Measurements from ENCODE around the gene ZNF536.

ZNF536 gene

GRCh38 chr19:30388819-30389218 is 16.6 kb downstream of the ZNF536 start:
- no peaks in the 10 kb centered on the region for H3K9me3 Mint-ChIP-seq

DNA sequence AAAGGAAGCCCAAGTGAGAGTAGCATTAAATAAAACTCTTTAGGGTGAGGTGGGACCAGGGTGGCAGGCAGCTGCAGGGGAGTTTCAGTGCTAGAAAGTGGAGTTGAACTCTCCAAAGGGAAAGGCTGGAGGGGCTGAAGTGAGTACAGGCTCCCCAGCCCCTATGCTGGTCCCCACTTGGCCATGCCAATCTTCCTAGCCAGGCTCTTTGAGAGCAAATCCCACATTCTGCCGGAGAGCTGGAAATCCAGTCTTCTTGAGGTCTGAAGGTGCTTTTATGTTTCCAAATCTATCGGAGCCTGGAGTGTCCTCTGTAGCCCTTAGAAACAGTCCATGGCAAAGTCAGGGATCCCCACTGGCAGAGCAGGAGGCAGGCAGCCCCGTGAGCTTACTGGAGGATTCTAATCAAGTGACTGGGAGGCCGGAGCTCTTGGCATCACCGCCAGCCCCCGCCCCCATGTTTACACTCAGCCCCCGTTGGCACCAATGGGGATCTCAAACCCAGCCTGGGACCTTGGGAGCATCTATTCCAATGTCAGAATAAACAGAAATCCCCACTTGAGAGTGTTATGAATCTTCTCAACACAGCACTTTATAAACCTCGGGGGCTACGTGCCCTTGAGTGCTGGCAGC is 18.3 kb downstream of the ZNF536 start:
- DNase-seq, result no peak
- no peaks in the 10 kb centered on the region for H3K9me3 Mint-ChIP-seq
- H3K27me3 Mint-ChIP-seq (ENCODE audit: low read depth, poor library complexity), result peaks cover 44% of the 10 kb centered on the region
- peaks cover 9% of the 10 kb centered on the region for H3K4me1 Mint-ChIP-seq
- no peak overlapping the region for H3K4me3 Mint-ChIP-seq
- H3K27ac Mint-ChIP-seq, result no peak overlapping the region
- TF ChIP-seq, protein P1, sequence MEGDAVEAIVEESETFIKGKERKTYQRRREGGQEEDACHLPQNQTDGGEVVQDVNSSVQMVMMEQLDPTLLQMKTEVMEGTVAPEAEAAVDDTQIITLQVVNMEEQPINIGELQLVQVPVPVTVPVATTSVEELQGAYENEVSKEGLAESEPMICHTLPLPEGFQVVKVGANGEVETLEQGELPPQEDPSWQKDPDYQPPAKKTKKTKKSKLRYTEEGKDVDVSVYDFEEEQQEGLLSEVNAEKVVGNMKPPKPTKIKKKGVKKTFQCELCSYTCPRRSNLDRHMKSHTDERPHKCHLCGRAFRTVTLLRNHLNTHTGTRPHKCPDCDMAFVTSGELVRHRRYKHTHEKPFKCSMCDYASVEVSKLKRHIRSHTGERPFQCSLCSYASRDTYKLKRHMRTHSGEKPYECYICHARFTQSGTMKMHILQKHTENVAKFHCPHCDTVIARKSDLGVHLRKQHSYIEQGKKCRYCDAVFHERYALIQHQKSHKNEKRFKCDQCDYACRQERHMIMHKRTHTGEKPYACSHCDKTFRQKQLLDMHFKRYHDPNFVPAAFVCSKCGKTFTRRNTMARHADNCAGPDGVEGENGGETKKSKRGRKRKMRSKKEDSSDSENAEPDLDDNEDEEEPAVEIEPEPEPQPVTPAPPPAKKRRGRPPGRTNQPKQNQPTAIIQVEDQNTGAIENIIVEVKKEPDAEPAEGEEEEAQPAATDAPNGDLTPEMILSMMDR (IDR thresholded peaks at IDR 0.05), result no peak
- no peaks in the 10 kb centered on the region for H3K36me3 Mint-ChIP-seq (ENCODE audit: low read depth)

More at GRCh38 chr19:30388819-30389218, 16.6 kb downstream of the ZNF536 start:
- H3K27me3 Mint-ChIP-seq (ENCODE audit: low read depth, poor library complexity), result peaks cover 42% of the 10 kb centered on the region
- no peak overlapping the region for H3K27ac Mint-ChIP-seq
- no peak for DNase-seq
- H3K36me3 Mint-ChIP-seq (ENCODE audit: low read depth), result no peaks in the 10 kb centered on the region
- no peak overlapping the region for H3K4me3 Mint-ChIP-seq
- TF ChIP-seq, protein P1 (IDR thresholded peaks at IDR 0.05), result no peak
- H3K4me1 Mint-ChIP-seq, result peaks cover 9% of the 10 kb centered on the region

DNA sequence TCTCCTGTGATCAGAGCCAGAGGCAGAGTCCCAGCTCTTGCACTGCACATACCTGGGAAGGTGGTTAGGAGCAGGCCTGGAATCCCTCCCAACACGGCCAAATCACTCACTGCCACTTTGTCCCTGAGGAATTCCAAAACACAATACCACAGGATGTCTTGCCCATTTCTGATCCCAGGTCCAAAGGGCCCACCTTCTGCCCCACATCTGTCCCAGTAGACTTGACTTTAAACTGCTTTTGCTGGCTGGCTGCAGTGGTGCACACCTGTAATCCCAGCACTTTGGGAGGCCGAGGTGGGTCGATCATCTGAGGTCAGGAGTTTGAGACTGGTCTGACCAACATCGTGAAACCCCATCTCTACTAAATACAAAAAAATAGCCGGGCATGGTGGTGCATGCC is 18.9 kb downstream of the ZNF536 start:
- DNase-seq, result no peak
- H3K27ac Mint-ChIP-seq, result no peak overlapping the region
- TF ChIP-seq, protein P1 (IDR thresholded peaks at IDR 0.05), result no peak

GRCh38 chr19:30391554-30392551 is 19.7 kb downstream of the ZNF536 start:
- Mint-ChIP-seq H3K9me3 (no peaks in the 10 kb centered on the region), H3K27ac (no peak overlapping the region), H3K4me3 (no peak overlapping the region), H3K27me3 (ENCODE audit: low read depth, poor library complexity) (peaks cover 41% of the 10 kb centered on the region), H3K4me1 (peaks cover 9% of the 10 kb centered on the region), H3K36me3 (ENCODE audit: low read depth) (no peaks in the 10 kb centered on the region)
- DNase-seq, result no peak
- TF ChIP-seq, protein P1 (IDR thresholded peaks at IDR 0.05), result no peak

More for the DNA sequence above, 18.9 kb downstream of the ZNF536 start:
- Mint-ChIP-seq H3K9me3 (no peaks in the 10 kb centered on the region), H3K4me3 (no peak overlapping the region), H3K27me3 (ENCODE audit: low read depth, poor library complexity) (peaks cover 43% of the 10 kb centered on the region), H3K4me1 (peaks cover 9% of the 10 kb centered on the region), H3K36me3 (ENCODE audit: low read depth) (no peaks in the 10 kb centered on the region)

- Mint-ChIP-seq H3K36me3 (ENCODE audit: low read depth) (no peaks in the 10 kb centered on the region), H3K4me3 (no peak overlapping the region), H3K27ac (no peak overlapping the region), H3K9me3 (no peaks in the 10 kb centered on the region), H3K27me3 (ENCODE audit: low read depth, poor library complexity) (peaks cover 46% of the 10 kb centered on the region), H3K4me1 (peaks cover 9% of the 10 kb centered on the region)
- DNase-seq, result no peak
- TF ChIP-seq, protein P1 (IDR thresholded peaks at IDR 0.05), result no peak
Measured at GRCh38 chr19:30393046-30393445, 20.9 kb downstream of the ZNF536 start.

Data from nephron progenitor cell (in vitro differentiated cells).